Measurements from ENCODE around the gene ECPAS.

DNA sequence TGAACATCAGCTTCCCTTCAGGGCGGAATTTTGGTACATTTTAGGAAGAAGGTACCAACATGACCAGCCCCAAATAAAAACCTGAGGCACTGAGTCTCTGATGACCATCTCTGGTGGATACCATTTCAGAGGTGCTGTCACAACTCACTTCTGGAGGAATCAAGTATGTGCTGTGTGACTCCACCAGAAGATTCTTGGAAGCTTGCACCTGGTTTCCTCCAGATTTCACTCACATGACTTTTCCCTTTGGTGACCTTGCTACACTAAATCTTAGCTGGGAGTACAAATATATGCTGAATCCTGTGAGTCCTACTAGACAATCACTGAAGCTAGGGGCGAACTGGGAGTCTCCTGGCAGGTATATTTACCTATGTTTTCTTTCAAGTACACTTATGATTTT, 28.5 kb downstream of the ECPAS start:
- TF ChIP-seq, protein P1, sequence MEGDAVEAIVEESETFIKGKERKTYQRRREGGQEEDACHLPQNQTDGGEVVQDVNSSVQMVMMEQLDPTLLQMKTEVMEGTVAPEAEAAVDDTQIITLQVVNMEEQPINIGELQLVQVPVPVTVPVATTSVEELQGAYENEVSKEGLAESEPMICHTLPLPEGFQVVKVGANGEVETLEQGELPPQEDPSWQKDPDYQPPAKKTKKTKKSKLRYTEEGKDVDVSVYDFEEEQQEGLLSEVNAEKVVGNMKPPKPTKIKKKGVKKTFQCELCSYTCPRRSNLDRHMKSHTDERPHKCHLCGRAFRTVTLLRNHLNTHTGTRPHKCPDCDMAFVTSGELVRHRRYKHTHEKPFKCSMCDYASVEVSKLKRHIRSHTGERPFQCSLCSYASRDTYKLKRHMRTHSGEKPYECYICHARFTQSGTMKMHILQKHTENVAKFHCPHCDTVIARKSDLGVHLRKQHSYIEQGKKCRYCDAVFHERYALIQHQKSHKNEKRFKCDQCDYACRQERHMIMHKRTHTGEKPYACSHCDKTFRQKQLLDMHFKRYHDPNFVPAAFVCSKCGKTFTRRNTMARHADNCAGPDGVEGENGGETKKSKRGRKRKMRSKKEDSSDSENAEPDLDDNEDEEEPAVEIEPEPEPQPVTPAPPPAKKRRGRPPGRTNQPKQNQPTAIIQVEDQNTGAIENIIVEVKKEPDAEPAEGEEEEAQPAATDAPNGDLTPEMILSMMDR (IDR thresholded peaks at IDR 0.05) = no peak
- TF ChIP-seq POLR2AphosphoS5 (IDR thresholded peaks at IDR 0.05; ENCODE audit: low read depth, low read length) = no peak
